GM23338 (cell line): ENCODE results near the gene HIVEP1. TPM values are rescaled to one million over a fixed set of nuclear protein-coding genes. Genes with fewer than 3 reads are reported as not detected.

Source experiments
- ATAC-seq: fragments of 200-7000 bp; cut with Tn5 transposase; 3 replicates; pipeline ENCODE4 v1.9.1; 2020
- DNase-seq: peaks from one replicate; pipeline ENCODE4 v3.0.0-alpha.2; 2015; ENCODE audit warnings: low spot score
- H2AFZ ChIP-seq: fragments of 200-600 bp; sonication (generic); 2 replicates; pipeline ENCODE4 v1.8.0; 2016; ENCODE audit warnings: antibody characterized with exemption, mild to moderate bottlenecking, moderate library complexity
- H3F3A ChIP-seq: fragments of 200-600 bp; sonication (generic); replicated peaks from 2 replicates; pipeline ENCODE4 v1.8.0; 2017; ENCODE audit warnings: antibody characterized with exemption, mixed run types, low read depth
- H3K27ac ChIP-seq: fragments of 200-600 bp; sonication (generic); 2 replicates; pipeline ENCODE4 v1.6.1; 2016; ENCODE audit warnings: low read depth
- H3K27me3 ChIP-seq: fragments of 200-600 bp; sonication (generic); 2 replicates; pipeline ENCODE4 v1.8.0; 2016; ENCODE audit warnings: mild to moderate bottlenecking, mixed run types, moderate library complexity; ENCODE audit not compliant: insufficient read depth
- H3K36me3 ChIP-seq: fragments of 200-600 bp; sonication (generic); 2 replicates; pipeline ENCODE4 v1.8.0; 2016; ENCODE audit warnings: mild to moderate bottlenecking; ENCODE audit not compliant: insufficient read depth
- H3K4me1 ChIP-seq: fragments of 200-600 bp; sonication (generic); 2 replicates; pipeline ENCODE4 v1.8.0; 2016; ENCODE audit warnings: mild to moderate bottlenecking, moderate library complexity; ENCODE audit not compliant: insufficient read depth
- H3K4me2 ChIP-seq: fragments of 200-600 bp; sonication (generic); 2 replicates; pipeline ENCODE4 v1.7.1; 2017; ENCODE audit warnings: mixed run types
- H3K4me3 ChIP-seq: fragments of 200-600 bp; sonication (generic); 2 replicates; pipeline ENCODE4 v1.6.1; 2016; ENCODE audit warnings: mixed run types
- H3K79me2 ChIP-seq: fragments of 200-600 bp; sonication (generic); replicated peaks from 2 replicates; pipeline ENCODE4 v1.8.0; 2017; ENCODE audit warnings: mild to moderate bottlenecking; ENCODE audit not compliant: insufficient read depth
- H3K9me2 ChIP-seq: fragments of 200-600 bp; sonication (generic); 2 replicates; pipeline ENCODE4 v1.8.0; 2017; ENCODE audit not compliant: insufficient read depth
- H4K20me1 ChIP-seq: fragments of 200-600 bp; sonication (generic); replicated peaks from 2 replicates; pipeline ENCODE4 v1.8.0; 2017; ENCODE audit warnings: mild to moderate bottlenecking; ENCODE audit not compliant: insufficient read depth
- H3K27ac Mint-ChIP-seq: 2 replicates; pipeline ENCODE4 v1.8.0; 2020; ENCODE audit warnings: inconsistent platforms, mild to moderate bottlenecking, moderate library complexity, mixed read lengths
- H3K27me3 Mint-ChIP-seq: 3 replicates; pipeline ENCODE4 v1.8.0; 2022; ENCODE audit warnings: low read depth, mild to moderate bottlenecking, moderate library complexity, mixed read lengths, inconsistent platforms; ENCODE audit not compliant: insufficient read depth, poor library complexity
- H3K36me3 Mint-ChIP-seq: 3 replicates; pipeline ENCODE4 v1.8.0; 2021; ENCODE audit warnings: low read depth, mild to moderate bottlenecking, inconsistent platforms, moderate library complexity, mixed read lengths
- H3K4me1 Mint-ChIP-seq: 3 replicates; pipeline ENCODE4 v1.8.0; 2020; ENCODE audit warnings: mild to moderate bottlenecking, inconsistent platforms, mixed read lengths
- H3K4me3 Mint-ChIP-seq: 3 replicates; pipeline ENCODE4 v1.8.0; 2021; ENCODE audit warnings: moderate library complexity, mild to moderate bottlenecking, inconsistent platforms, mixed read lengths
- H3K9me3 Mint-ChIP-seq: 3 replicates; pipeline ENCODE4 v1.8.0; 2020; ENCODE audit warnings: moderate library complexity, mild to moderate bottlenecking, inconsistent platforms, mixed read lengths
- CREB1 ChIP-seq: fragments of 250-450 bp; sonication (Bioruptor Pico); IDR thresholded peaks from 2 replicates; pipeline ENCODE4 v1.5.0; 2020; ENCODE audit warnings: low read depth, mild to moderate bottlenecking, moderate library complexity
- CTCF ChIP-seq, 2 experiments: fragments of 200-600 bp in 1 of 2; sonication (generic) in 1 of 2; conservative IDR thresholded peaks; 2 replicates each; pipeline versions ENCODE4 v1.5.1 to v1.6.1; 2016 to 2017; ENCODE audit warnings: antibody characterized with exemption in 2 of 2, low read depth in 2 of 2, mild to moderate bottlenecking in 2 of 2, moderate library complexity in 1 of 2
- ETS1 ChIP-seq: IDR thresholded peaks from 2 replicates; pipeline ENCODE4 v1.6.1; 2016; ENCODE audit warnings: antibody characterized with exemption
- EZH2 ChIP-seq: fragments of 200-600 bp; sonication (generic); IDR thresholded peaks from one replicate; pipeline ENCODE4 v1.8.0; 2017; ENCODE audit warnings: antibody characterized with exemption, mild to moderate bottlenecking, low read depth; ENCODE audit not compliant: unreplicated experiment
- EZH2phosphoT487 ChIP-seq: fragments of 200-600 bp; sonication (generic); IDR thresholded peaks from one replicate; pipeline ENCODE4 v1.8.1; 2018; ENCODE audit warnings: antibody characterized with exemption; ENCODE audit not compliant: unreplicated experiment
- JUNB ChIP-seq: IDR thresholded peaks from one replicate; pipeline ENCODE4 v1.6.1; 2016; ENCODE audit warnings: antibody characterized with exemption; ENCODE audit not compliant: unreplicated experiment
- NANOG ChIP-seq: IDR thresholded peaks from 2 replicates; pipeline ENCODE4 v1.6.1; 2016; ENCODE audit warnings: antibody characterized with exemption, borderline replicate concordance
- POLR2AphosphoS5 ChIP-seq: IDR thresholded peaks from 2 replicates; pipeline ENCODE4 v1.6.1; 2016; ENCODE audit warnings: antibody characterized with exemption, low read depth
- REST ChIP-seq: IDR thresholded peaks from one replicate; pipeline ENCODE4 v1.6.1; 2018; ENCODE audit warnings: antibody characterized with exemption; ENCODE audit not compliant: unreplicated experiment
- STAT1 ChIP-seq: IDR thresholded peaks from one replicate; pipeline ENCODE4 v1.6.1; 2016; ENCODE audit warnings: antibody characterized with exemption; ENCODE audit not compliant: unreplicated experiment
- ZNF114 ChIP-seq: fragments of 250-450 bp; sonication (Bioruptor Pico); IDR thresholded peaks from 2 replicates; pipeline ENCODE4 v1.5.0; 2020; ENCODE audit warnings: mild to moderate bottlenecking, moderate library complexity
- ZNF331 ChIP-seq: fragments of 250-450 bp; sonication (Bioruptor Pico); IDR thresholded peaks from 2 replicates; pipeline ENCODE4 v1.5.0; 2020; ENCODE audit warnings: low read depth, mild to moderate bottlenecking, moderate library complexity
- ZNF462 ChIP-seq: fragments of 250-450 bp; sonication (Bioruptor Pico); IDR thresholded peaks from 2 replicates; pipeline ENCODE4 v1.5.0; 2020; ENCODE audit warnings: mild to moderate bottlenecking, moderate library complexity
- polyA plus RNA-seq: library from polyadenylated mRNA; unstranded; fragments of >200 nt; fragmentation: Nextera tagmentation; extraction: Ambion mirVana; gene quantifications from 2 replicates; pipeline ENCODE4 v1.2.1, GENCODE V29; 2016
- total RNA-seq: library from RNA; depleted of rRNA; stranded (reverse); fragments of >200 nt; shearing (Covaris generic); gene quantifications from 2 replicates; pipeline ENCODE4 v1.2.3, GENCODE V29; 2014

Gene HIVEP1
- total and polyA plus RNA-seq, 2 experiments from 2014 or later = 10.1 to 21.7 TPM

- H3K9me2 ChIP-seq = peaks cover 31% of the 10 kb centered on the region; the same call in 1 of the 2 replicates
Measured at GRCh38 chr6:11963756-11964500, 48.2 kb upstream of the HIVEP1 start.

More at GRCh38 chr6:11963756-11964500, 48.2 kb upstream of the HIVEP1 start:
- Histone ChIP-seq H3K4me1 (no peaks in the 10 kb centered on the region), H3K27ac (no peak overlapping the region), H3K4me3 (no peak overlapping the region), H3K79me2 (no peaks in the 10 kb centered on the region), H3K36me3 (no peaks in the 10 kb centered on the region), H3K27me3 (no peaks in the 10 kb centered on the region), H2AFZ (no peak overlapping the region), H3F3A (no peaks in the 10 kb centered on the region), H4K20me1 (no peaks in the 10 kb centered on the region), H3K4me2 (no peak overlapping the region)
- peaks cover 5% of the 10 kb centered on the region for H3K36me3 Mint-ChIP-seq
- DNase-seq (no peak), ATAC-seq (no peak)
- peaks cover 15% of the 10 kb centered on the region for H3K4me1 Mint-ChIP-seq
- H3K27me3 Mint-ChIP-seq = peaks cover 3% of the 10 kb centered on the region
- H3K27ac Mint-ChIP-seq = no peak overlapping the region
- no peaks in the 10 kb centered on the region; the same call in 2 of the 3 replicates for H3K9me3 Mint-ChIP-seq
- no peak overlapping the region for H3K4me3 Mint-ChIP-seq
- TF ChIP-seq EZH2phosphoT487 (no peak), NANOG (no peak), REST (no peak), JUNB (no peak), ZNF462 (CRISPR knock-in tag) (no peak), STAT1 (no peak), ZNF114 (no peak), ZNF331 (no peak), CTCF (conservative IDR thresholded peaks at IDR 0.05; ENCODE audit: low read depth in 2 of 2) (no peak), EZH2 (no peak), CREB1 (no peak), ETS1 (no peak), POLR2AphosphoS5 (no peak)
